K562 (cell line): ENCODE data around the gene ARPC4. TPM values are rescaled to one million over a fixed set of nuclear protein-coding genes. Genes with fewer than 3 reads are reported as not detected.

Experiments used
- ATAC-seq: fragments of 200-7000 bp; cut with Tn5 transposase; 3 replicates; pipeline ENCODE4 v1.9.1; 2020; ENCODE audit warnings: moderate library complexity
- BruUV-seq: library from RNA; stranded (reverse); fragments of 400-500 nt; replicated peaks from 2 replicates; lab custom pipeline; 2021; lab: Mats Ljungman, UMichigan
- CTCF ChIA-PET: fragments of 300-600 bp; formaldehyde crosslinking; extraction: SDS; loops from one replicate; lab custom pipeline; 2021; ENCODE audit warnings: low intra/inter-chr PET ratio; lab: Yijun Ruan, JAX
- POLR2A ChIA-PET: fragments of 300-600, 350-650 bp; sonication (Branson Sonifier 250); formaldehyde crosslinking; extraction: SDS; loops from one replicate; lab custom pipeline; 2021; ENCODE audit warnings: antibody characterized with exemption, inconsistent platforms; lab: Yijun Ruan, JAX
- DNase-seq, 4 experiments: peaks; one replicate each; pipeline versions ENCODE4 v3.0.0 to v3.0.0-alpha.2; 2011 to 2018; ENCODE audit warnings: low spot score in 3 of 4, mixed read lengths in 3 of 4; ENCODE audit errors: extremely low read depth in 1 of 4
- FAIRE-seq: peaks from 2 replicates; lab custom pipeline; 2011; peaks lifted over from hg19 to GRCh38; lab: Jason Lieb, UNC
- H2AFZ ChIP-seq: 2 replicates; pipeline ENCODE4 v1.6.0; 2011; ENCODE audit warnings: low read depth, low read length, control low read depth, inconsistent platforms
- H3K27ac ChIP-seq: fragments of 200-600 bp; 3 replicates; pipeline ENCODE4 v1.8.0; 2011; ENCODE audit warnings: low read depth, mild to moderate bottlenecking, control low read depth, inconsistent platforms, low read length, moderate library complexity, mixed read lengths; ENCODE audit errors: extremely low read depth
- H3K27me3 ChIP-seq, 2 experiments: fragments of 300-600 bp in 1 of 2; 2 replicates in 1 of 2; 3 replicates in 1 of 2; pipeline versions ENCODE4 v1.6.0 to v1.8.0; 2011; ENCODE audit warnings: inconsistent platforms in 2 of 2, low read length in 2 of 2, mild to moderate bottlenecking in 1 of 2, mixed read lengths in 1 of 2, moderate library complexity in 1 of 2; ENCODE audit not compliant: control insufficient read depth in 2 of 2, insufficient read depth in 2 of 2
- H3K36me3 ChIP-seq: fragments of 300-600 bp; 3 replicates; pipeline ENCODE4 v1.8.0; 2011; ENCODE audit warnings: mild to moderate bottlenecking, low read length, inconsistent platforms; ENCODE audit not compliant: control insufficient read depth, insufficient read depth
- H3K4me1 ChIP-seq, 2 experiments: fragments of 200-600 bp in 1 of 2; replicated peaks in 1 of 2; 2 replicates in 1 of 2; 3 replicates in 1 of 2; pipeline versions ENCODE4 v1.5.1 to v1.8.0; 2011; ENCODE audit warnings: inconsistent platforms in 2 of 2, low read length in 2 of 2, mild to moderate bottlenecking in 1 of 2, mixed read lengths in 1 of 2, moderate library complexity in 1 of 2; ENCODE audit not compliant: control insufficient read depth in 2 of 2, insufficient read depth in 2 of 2
- H3K4me2 ChIP-seq: 2 replicates; pipeline ENCODE4 v1.6.1; 2011; ENCODE audit warnings: low read length, control low read depth, inconsistent platforms, mixed read lengths; ENCODE audit not compliant: insufficient read depth
- H3K4me3 ChIP-seq: fragments of 200-600 bp; sonication (generic), shearing (Covaris generic); 2 replicates; pipeline ENCODE4 v1.5.1; 2016; ENCODE audit warnings: control low read depth, inconsistent platforms
- H3K79me2 ChIP-seq: fragments of 200-600 bp; 3 replicates; pipeline ENCODE4 v1.8.0; 2011; ENCODE audit warnings: low read length, inconsistent platforms; ENCODE audit not compliant: control insufficient read depth, insufficient read depth
- H3K9ac ChIP-seq, 2 experiments: 2 replicates each; pipeline versions ENCODE4 v1.6.0 to v1.6.1; 2011; ENCODE audit warnings: low read depth in 2 of 2, low read length in 2 of 2, control low read depth in 1 of 2, inconsistent platforms in 1 of 2, mild to moderate bottlenecking in 1 of 2, mixed read lengths in 1 of 2; ENCODE audit not compliant: insufficient read depth in 1 of 2
- H3K9me1 ChIP-seq: one replicate; pipeline ENCODE4 v1.6.0; 2011; ENCODE audit warnings: inconsistent platforms, mild to moderate bottlenecking, low read length, moderate library complexity; ENCODE audit not compliant: control insufficient read depth, insufficient read depth
- H3K9me3 ChIP-seq: replicated peaks from 2 replicates; pipeline ENCODE4 v1.5.1; 2011; ENCODE audit warnings: low read depth, low read length, inconsistent platforms; ENCODE audit not compliant: control insufficient read depth, insufficient read depth
- H4K20me1 ChIP-seq: replicated peaks from 2 replicates; pipeline ENCODE4 v1.6.1; 2011; ENCODE audit warnings: low read length, inconsistent platforms, mixed read lengths; ENCODE audit not compliant: control insufficient read depth, insufficient read depth
- HINFP ChIP-seq: fragments of 450-650 bp; conservative IDR thresholded peaks from 2 replicates; pipeline ENCODE4 v1.6.1; 2016; ENCODE audit warnings: missing genetic modification characterization, low read depth, mild to moderate bottlenecking, control low read depth, missing compliant biosample characterization
- POLR2AphosphoS5 ChIP-seq: IDR thresholded peaks from 2 replicates; pipeline ENCODE4 v1.6.1; 2011; ENCODE audit warnings: mild to moderate bottlenecking, low read depth, low read length, moderate library complexity; ENCODE audit not compliant: control insufficient read depth, insufficient read depth
- RAD51 ChIP-seq: fragments of 450-650 bp; IDR thresholded peaks from 2 replicates; pipeline ENCODE4 v1.7.1; 2016; ENCODE audit warnings: low read depth, mild to moderate bottlenecking, borderline replicate concordance
- REST ChIP-seq, 2 experiments: fragments of 450-650 bp; formaldehyde crosslinking in 1 of 2; IDR thresholded peaks; 2 replicates each; pipeline versions ENCODE4 v1.4.0 to v1.6.1; 2014 to 2020; ENCODE audit warnings: mild to moderate bottlenecking in 2 of 2, borderline replicate concordance in 1 of 2, low read depth in 1 of 2
- SMARCA5 ChIP-seq: fragments of 450-650 bp; IDR thresholded peaks from 2 replicates; pipeline ENCODE4 v1.6.1; 2016
- ZNF232 ChIP-seq: sonication (generic); formaldehyde crosslinking; IDR thresholded peaks from 2 replicates; pipeline ENCODE4 v1.8.0; 2022; ENCODE audit warnings: mild to moderate bottlenecking, missing genetic modification reagents
- WGBS: fragments of 100-300 bp; shearing (Covaris generic); methylation state at CpG from one replicate; pipeline ENCODE4 v1.1.6; 2016; ENCODE audit warnings: low coverage, mixed read lengths; ENCODE audit not compliant: insufficient coverage; ENCODE audit errors: missing lambda C conversion rate; 5-methylcytosine and 5-hydroxymethylcytosine counted together
- in situ Hi-C: fragments of 300-500 bp; cut with MboI; formaldehyde crosslinking; loops from 4 replicates; pipeline ENCODE4 v1.15.0; 2018; ENCODE audit warnings: inconsistent platforms, mixed read lengths
- intact Hi-C: fragments of 100-400 bp; cut with micrococcal nuclease; formaldehyde crosslinking; loops from 2 replicates; pipeline ENCODE4 v1.14.2; 2022
- polyA plus RNA-seq, 8 experiments: library from polyadenylated mRNA; depleted of rRNA in 4 of 8; stranded (reverse) in 5 of 8; unstranded in 3 of 8; fragments of >200 nt; fragmentation: Nextera tagmentation in 2 of 8; fragmentation: Illumina TruSeq in 1 of 8; extraction: Ambion mirVana in 2 of 8; extraction: Trizol in 1 of 8; gene quantifications; 2 replicates each; pipeline versions ENCODE4 v1.2.1 to v1.2.3, GENCODE V29; 2011 to 2014; ENCODE audit warnings: inconsistent platforms in 1 of 8, missing spikeins in 1 of 8
- total RNA-seq, 7 experiments: library from RNA; depleted of rRNA in 6 of 7; stranded (reverse); fragments of >200 nt in 6 of 7; fragmentation: Illumina TruSeq in 2 of 7; extraction: Trizol in 2 of 7; gene quantifications; 2 replicates each; pipeline versions ENCODE4 v1.2.1 to v1.2.3, GENCODE V29; 2011 to 2021; ENCODE audit warnings: low replicate concordance in 1 of 7

ARPC4 gene
- total and polyA plus RNA-seq, 9 of the 15 experiments (the other 6 are each of a cell fraction or from before 2014, with no cell fraction given), result 20.1 to 153 (median 119) TPM

GRCh38 chr3:9749645-9750555 lies 43.0 kb upstream of the ARPC4 start, which contains the start of gene OGG1:
Gene OGG1 (plus strand): TSS chr3:9749952. CDS start chr3:9750287, 335 bp downstream.
- Histone ChIP-seq H3K79me2 (peaks cover 16% of the 10 kb centered on the region), H3K27ac (peak within 1 kb of the TSS; percentile 82), H3K9me1 (no peaks in the 10 kb centered on the region), H3K4me1 (peaks cover 12 to 31% of the 10 kb centered on the region in 2 experiments; a peak in 4 of 5 replicates), H3K36me3 (peaks cover 70% of the 10 kb centered on the region), H3K9me3 (no peaks in the 10 kb centered on the region), H3K4me2 (peak within 1 kb of the TSS; percentile 95), H3K9ac (peak within 1 kb of the TSS; percentile 78 to 94), H3K27me3 (no peaks in the 10 kb centered on the region), H4K20me1 (no peaks in the 10 kb centered on the region), H2AFZ (peak within 1 kb of the TSS; percentile 95), H3K4me3 (peak within 1 kb of the TSS; percentile 69)
- ChIA-PET CTCF (interaction anchor here (0.7 kb wide), 1 partner anchor 35 kb away, joined by 3 read pairs; no protein-coding TSS in a partner anchor), POLR2A (interaction anchor here (0.5 to 5.4 kb wide), 19 partner anchors 9 to 571 kb away, joined by 3 to 58 read pairs (median 4); partner anchors contain the start of genes ARPC4, BRPF1, EMC3 and MTMR14)
- BruUV-seq, result TSS peak; percentile 52
- peak; percentile 97 for FAIRE-seq
- under 1% methylated on average over 57 of the region's 60 CpGs for whole genome bisulfite sequencing
- DNase-seq, result peak; percentile 99 to 100 (median 99)
- in situ Hi-C loops, result no loop called here
- intact Hi-C loops, result loop anchor here (1.0 kb wide), 2 partner anchors 19 to 42 kb away; partner anchors contain the start of genes BRPF1 and TADA3
- ATAC-seq, result peak; percentile 98
- TF ChIP-seq SMARCA5 (no peak), ZNF232 (CRISPR knock-in tag) (no peak), RAD51 (0 out of 2 replicates have a peak, but pooled peaks have one; percentile 6), HINFP (tag) (peak; percentile 93), POLR2AphosphoS5 (peak; percentile 57), REST (IDR thresholded peaks at IDR 0.05; ENCODE audit: borderline replicate concordance) (peak; percentile 37; the same call in 1 of the 2 replicates), REST (CRISPR knock-in tag; IDR thresholded peaks at IDR 0.05; ENCODE audit: low read depth) (no peak)
